NCI-H2227 (cell line): ENCODE data around the gene MINDY2.
A peak's percentile ranks its signal among the peaks of the same experiment; 100 is the strongest.

ENCODE experiments used
- DNase-seq: peaks from one replicate; lab custom pipeline; 2025; ENCODE audit not compliant: unreplicated experiment; lab: John Stamatoyannopoulos, UW

Gene MINDY2

DNA sequence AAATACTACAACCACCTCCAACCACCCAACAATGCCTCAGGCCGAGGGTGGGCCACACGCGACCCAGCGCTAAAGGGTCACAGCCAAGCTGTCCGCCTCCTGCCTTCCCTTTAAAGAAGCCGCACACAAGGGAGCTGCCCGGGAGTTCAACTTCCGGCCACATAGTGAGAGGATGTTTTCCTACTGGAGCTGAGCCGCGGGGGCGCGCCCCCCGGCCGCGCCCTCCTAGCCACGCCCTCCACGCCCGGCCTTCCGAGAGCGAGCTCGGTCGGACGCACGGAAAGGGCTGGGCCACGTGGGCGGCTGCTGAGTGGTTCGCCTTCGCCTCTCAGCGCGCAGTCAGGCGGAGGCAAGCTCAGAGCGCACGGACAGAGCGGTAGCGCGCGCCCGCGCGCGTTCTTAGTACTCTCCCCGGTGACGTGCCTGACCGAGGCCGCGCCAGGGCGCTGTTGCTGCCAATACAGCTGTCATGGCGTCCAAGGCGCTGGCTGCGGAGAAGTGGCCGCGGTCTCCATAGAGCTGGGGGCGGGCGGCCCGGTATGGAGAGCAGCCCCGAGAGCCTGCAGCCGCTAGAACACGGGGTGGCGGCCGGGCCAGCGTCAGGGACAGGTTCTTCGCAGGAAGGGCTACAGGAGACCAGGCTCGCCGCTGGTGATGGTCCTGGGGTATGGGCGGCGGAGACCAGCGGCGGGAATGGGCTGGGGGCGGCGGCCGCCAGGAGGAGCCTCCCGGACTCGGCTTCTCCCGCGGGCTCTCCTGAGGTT lies at the start of gene MINDY2:
MINDY2 (plus strand) TSS at position 446 of the 764 bp plus-strand sequence; CDS start at position 540, 94 bp downstream.
- DNase-seq: peak; percentile 98

DNA sequence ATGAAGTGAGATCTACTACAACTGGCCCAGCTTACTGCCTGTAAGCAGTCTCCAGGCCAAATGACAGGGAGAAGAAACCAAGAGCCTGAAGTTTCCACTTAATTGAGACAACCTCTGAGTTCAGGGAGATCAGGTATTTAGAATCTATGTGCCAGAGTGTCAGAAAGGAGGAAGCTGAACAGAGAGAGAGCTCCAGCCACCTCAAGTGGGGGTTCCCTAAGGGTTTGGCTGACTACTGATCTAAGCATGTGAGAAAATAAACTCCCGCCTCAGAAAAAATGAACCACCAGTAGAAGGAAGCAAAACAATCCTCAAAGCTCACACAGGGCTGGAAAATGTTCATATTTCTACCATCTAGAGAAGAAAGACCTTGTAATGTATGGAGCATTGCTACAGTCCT lies 46.6 kb upstream of the MINDY2 start:
- no peak for DNase-seq

- DNase-seq: no peak
Observed at GRCh38 chr15:58726867-58727266, 44.2 kb upstream of the MINDY2 start.

GRCh38 chr15:58731756-58732535 lies 39.2 kb upstream of the MINDY2 start:
- no peak for DNase-seq

- DNase-seq: no peak
Observed at GRCh38 chr15:58732625-58733363, 38.3 kb upstream of the MINDY2 start.

- DNase-seq: no peak
Observed at GRCh38 chr15:58734859-58735258, 36.2 kb upstream of the MINDY2 start.

DNA sequence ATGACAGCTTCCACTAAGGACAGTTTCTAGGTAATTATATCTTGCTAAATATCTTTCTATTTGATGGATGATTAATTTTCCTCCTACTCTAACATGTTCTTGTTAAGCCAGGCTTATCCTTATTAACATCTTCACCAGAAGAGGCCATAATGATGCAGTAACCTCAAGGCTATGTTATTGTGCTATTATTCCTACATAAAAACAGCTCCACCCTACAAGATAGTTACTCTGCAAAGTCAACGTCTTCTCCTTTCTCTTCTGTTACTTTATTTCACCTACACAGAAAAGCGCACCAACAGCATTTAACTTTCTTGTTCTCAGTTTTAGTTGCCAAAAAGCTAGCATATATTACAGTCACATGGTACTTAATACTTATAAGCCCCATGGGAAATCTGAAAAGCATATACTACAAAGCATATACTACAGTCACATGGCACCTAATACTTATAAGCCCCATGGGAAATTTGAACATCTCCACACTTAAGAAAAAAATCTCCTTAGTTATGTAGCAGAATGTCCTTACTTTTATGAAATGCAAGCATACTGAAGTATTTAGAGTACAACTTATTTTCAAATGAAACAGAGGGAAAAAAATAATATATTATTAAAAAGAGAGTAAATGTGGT lies 35.0 kb upstream of the MINDY2 start:
- no peak for DNase-seq

DNA sequence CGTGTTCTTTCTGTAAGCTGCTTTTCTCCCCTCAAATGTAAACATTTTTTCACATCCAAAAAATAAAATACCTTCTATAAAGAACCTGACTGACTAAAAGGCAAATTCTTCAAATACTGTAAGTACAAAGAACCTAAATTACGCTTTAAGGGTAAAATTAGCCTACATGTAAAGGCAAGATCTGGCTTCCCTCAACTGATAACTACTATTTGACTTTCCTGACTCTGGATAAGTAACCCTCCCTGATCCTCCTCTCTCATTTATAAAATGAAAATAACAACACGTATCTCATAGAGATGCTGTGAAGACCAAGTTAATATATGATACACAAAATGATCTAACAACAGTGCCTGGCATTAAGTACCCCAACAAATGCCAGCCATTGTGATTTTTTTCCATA lies 33.8 kb upstream of the MINDY2 start:
- no peak for DNase-seq

- no peak for DNase-seq
Observed at GRCh38 chr15:58738046-58738707, 32.9 kb upstream of the MINDY2 start.

DNA sequence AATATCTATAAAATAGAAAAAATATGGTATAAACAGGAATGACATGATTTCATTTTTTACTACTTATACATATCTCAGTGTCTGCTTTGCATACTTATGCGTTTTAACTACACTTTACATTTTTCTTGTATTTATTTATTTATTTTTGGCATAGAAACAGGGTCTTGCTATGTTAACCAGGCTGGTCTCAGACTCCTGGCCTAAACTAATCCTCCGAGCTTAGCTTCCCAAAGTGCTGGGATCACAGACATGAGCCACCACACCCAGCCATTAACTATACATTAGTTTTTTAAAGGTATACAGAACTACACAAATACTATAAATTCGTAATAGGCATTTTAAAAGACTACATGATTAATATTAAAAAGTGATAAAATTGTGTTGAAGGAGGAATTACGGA lies 30.7 kb upstream of the MINDY2 start:
- no peak for DNase-seq

- DNase-seq: no peak
Observed at GRCh38 chr15:58741032-58741431, 30.1 kb upstream of the MINDY2 start.

GRCh38 chr15:58742022-58742813 lies 28.9 kb upstream of the MINDY2 start:
- DNase-seq: no peak

GRCh38 chr15:58742819-58743502 lies 28.1 kb upstream of the MINDY2 start:
- DNase-seq: no peak

GRCh38 chr15:58746174-58746573 lies 24.9 kb upstream of the MINDY2 start:
- DNase-seq: no peak

- DNase-seq: no peak
Observed at GRCh38 chr15:58748040-58748851, 22.9 kb upstream of the MINDY2 start.

DNA sequence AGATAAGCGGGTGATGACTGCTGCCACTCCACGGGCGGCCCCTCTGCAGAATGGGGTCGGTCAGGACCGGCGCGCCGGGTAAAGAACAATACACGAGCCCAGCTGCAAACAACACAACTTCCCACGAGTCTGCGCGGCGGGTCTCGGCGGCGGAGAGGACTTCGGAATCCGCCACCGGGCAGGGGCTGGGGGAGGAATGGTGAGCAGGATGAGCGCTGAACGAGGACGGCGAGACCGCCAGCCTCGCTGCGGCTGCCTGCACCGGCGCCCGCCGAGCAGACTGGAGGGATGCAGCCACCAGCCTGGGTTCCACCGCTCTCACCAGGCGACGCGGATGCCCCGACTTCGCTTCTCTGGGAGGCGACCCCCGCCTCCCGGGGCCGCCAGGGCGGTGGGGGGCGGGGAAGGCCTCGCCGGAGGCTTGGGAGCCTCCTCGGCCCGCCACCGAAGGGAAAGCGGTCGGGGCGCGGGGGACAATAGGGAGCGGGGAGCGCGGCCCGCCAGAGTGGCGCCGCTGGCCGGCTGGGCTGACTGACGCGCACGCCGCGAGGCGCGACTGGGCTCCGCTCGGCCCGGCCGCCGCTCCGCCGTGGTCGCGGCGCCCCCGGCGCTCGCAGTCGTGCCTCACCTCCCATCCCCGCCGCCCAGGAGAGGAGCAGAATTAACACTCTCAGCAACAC lies 22.1 kb upstream of the MINDY2 start:
- peak; percentile 71 for DNase-seq

DNA sequence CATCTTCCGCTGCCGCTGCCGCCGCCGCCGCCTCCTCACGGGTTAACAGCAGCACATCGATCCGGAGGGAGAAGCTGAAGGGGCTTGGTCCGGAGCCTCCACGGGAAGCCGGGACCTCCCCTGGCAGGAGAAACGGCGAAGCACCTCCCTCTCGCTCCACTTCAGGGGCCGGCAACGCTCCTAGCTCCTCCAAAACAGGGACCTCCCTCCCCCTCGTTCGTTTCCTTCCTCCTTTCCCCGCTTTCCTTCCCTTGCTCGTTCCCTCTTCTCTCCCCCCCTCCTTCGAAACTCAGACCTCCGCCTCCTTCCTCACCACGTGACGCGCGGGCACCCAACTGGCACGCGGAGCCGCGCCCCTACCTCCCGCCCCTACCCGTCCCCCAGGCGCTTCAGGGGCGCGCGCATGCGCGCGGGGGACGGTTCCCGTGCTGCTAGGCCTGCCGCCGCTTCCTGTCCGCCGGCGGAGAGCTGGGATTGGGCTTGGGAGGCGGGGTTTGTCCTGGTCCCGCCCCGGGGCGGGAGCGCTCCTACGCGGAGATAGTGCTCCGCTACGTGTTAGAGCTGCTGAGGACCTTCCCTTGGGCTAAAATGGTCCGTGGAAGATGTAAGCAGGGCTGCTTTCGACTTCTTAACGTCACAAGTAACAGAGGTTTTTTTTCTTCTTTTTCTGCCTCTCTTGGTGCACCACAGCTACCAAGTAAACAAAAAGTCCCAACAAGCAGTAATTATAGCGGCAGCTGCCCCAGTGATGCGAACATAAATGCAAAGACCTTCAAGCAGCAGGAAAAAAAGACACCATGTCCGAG lies 21.4 kb upstream of the MINDY2 start, which contains the start of gene ADAM10:
ADAM10 (minus strand) TSS at position 176 of the 806 bp plus-strand sequence; CDS start at position 3, 173 bp downstream.
- peak; percentile 98 for DNase-seq
